ENCODE data around the gene MED13L.

GRCh38 chr12:116160883-116161458 lies 116.5 kb downstream of the MED13L start:
- TF ChIP-seq POLR2AphosphoS5 (IDR thresholded peaks at IDR 0.05; ENCODE audit: low read depth, low read length) (no peak), TAF1 (IDR thresholded peaks at IDR 0.05; ENCODE audit: borderline replicate concordance, insufficient read depth, low read length) (no peak), REST (IDR thresholded peaks at IDR 0.05; ENCODE audit: insufficient read depth in 1 of 2, low read depth in 2 of 2, low read length in 2 of 2) (no peak), SIN3A (IDR thresholded peaks at IDR 0.05; ENCODE audit: borderline replicate concordance, insufficient read depth, low read length) (no peak)

Data from PFSK-1 (cell line).